Endometrial microvascular endothelial cells (primary cell): ENCODE measurements around the gene DGKD. TPM values are rescaled to one million over a fixed set of nuclear protein-coding genes. Genes with fewer than 3 reads are reported as not detected.

ENCODE experiments used
- in situ Hi-C: cut with HindIII; loops from 2 replicates; pipeline ENCODE4 v1.10.0; 2017; ENCODE audit warnings: low sequenced_read_pairs, low pct_unique_long_range_greater_than_20kb; ENCODE audit errors: inconsistent ontology term
- total RNA-seq: library from RNA; depleted of rRNA; stranded (reverse); fragments of >200 nt; gene quantifications from one replicate; pipeline ENCODE4 v1.2.3, GENCODE V29; 2015; ENCODE audit errors: inconsistent ontology term

The DGKD gene
- total RNA-seq, 1 donor from 2014 or later, result 4.7 TPM

DNA sequence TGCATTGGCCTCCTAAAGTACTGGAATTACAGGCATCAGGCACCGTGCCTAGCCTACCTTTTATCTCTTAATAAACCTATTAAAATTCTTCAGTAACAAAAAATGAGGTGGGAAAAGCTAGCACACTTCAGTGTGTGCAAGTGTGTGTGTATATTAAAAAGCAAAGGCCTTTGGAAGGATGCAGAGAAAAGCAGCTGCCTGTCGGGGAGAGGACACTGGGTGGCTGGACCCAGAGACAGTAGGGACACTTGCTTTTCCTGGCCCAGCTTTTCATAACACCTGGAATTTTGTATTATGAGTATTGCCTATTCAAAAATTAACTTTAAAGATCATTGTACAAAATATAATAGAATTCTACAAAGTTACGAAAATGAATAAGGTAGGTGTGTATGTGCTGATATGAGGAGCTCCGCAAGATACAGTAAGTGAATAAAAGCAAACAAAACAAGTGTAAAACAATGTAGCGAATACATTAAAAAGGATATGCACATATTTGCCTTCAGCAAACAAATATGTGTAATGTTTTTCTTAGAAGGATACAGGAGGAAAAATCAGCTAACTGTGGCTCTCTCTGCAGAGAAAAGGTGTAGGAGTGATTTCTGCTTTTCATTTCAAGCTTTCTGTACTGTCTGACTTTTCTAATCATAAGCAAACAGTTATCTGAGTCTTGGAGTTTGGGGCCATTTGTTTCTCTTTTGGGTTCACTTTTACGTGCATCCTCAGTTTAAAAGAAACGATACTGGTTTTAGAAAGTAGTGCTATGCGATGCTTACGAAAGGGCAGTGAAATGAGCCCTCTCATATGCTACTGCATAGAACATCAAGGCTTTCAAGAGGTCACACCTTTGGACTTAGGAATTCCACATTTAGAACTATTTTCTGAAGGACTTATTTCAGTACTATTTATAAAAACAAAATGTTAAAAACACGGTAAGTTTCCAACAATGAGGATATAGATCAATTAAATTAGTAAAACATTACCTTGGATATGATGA lies 141.5 kb downstream of the DGKD start:
- in situ Hi-C loops, result no loop called here

DNA sequence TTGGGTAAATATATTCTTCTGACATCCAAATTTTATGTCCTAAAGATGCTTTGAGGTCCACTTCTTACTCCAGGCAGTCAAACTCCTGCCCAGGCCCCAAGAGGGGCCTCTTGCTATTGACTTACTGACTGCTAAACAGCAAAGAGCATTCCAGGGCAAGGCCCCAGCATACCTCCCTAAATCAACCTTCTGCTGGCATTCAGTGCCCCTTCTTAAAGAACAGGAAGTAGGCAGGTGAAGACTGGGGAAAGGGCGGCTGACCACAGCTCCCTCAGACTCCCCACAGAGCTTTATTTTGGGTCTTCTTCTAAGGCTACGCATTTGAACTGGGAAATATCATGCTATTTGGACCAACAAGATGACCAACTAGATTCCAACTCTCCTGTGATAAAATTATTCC lies 143.4 kb downstream of the DGKD start:
- in situ Hi-C loops, result no loop called here

DNA sequence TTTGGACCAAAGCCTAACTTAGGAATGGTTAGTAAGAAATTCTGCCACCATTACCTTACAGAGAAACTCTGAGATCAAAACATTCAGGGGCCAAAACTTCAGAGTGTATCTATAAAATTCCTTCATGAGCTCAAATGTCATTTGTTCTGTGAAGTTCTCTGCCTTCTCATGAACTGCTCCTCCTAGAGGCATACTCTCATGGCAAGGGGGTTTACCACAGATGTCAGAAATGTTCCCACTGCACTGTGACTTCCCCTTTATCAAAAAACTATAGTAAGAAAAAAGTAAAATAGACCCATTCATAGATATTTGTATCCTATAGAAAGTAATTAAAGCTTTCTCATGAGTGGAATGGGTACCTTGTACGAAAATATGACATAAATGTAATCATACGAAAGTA lies 143.8 kb downstream of the DGKD start:
- in situ Hi-C loops, result no loop called here

DNA sequence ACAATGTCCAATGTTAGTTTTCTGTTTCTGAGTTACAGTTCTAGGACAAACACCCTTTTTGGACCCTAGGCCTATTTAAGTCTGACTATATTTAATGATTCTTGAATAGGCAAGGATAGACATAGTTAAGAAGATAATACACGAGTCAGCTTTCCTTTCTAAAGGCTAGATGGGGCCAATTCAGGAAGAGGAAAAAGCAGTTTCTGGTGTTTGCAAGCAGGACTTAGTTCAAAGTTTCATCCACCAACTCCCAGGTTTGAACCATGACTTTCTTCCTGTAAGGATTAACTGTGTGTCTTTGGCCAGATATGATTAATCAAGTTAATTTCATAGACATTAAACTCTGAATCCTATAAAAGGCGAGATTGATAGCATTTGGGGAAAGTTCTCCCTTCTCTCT lies 145.6 kb downstream of the DGKD start:
- in situ Hi-C loops, result no loop called here

DNA sequence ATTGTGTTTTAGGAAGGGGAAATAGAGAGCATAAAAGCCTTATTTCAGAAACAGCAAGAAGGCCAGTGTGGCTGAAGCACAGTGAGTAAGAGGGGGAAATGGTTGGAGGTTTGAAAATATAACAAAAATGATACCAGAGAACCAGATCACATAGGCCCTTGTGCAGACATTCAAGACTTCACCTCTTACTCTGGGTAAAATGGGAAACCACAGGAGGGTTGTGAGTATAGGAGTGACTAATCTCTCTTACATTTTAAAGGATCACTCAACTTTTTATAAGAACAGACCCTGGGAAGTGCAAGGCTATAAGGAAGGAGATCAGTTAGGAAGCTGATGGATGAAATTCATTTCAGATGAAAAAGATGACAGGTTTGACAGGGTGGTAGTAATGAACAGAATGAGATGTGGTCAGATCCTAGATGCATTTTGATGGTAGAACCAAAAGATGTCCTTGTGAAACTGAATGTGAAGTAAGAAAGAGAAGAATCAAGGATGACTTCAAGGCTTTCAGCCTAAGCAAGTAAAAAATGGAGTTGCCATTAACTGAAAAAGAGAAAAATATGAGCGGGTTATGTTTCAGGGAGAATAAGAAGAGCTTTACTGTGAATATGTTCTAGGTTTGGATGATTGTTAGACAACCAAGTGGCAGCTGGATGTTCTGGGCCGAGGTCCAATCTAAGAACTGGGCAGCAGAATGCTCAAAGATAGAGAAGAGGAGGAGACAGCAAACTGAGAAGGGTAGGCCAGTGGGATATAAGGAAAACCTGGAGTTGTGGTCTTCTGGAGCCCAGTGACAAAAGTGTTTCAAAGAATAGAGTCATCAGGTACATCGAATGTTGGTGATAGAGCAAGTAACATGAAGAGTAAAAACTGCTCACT lies 147.1 kb downstream of the DGKD start:
- in situ Hi-C loops, result no loop called here

DNA sequence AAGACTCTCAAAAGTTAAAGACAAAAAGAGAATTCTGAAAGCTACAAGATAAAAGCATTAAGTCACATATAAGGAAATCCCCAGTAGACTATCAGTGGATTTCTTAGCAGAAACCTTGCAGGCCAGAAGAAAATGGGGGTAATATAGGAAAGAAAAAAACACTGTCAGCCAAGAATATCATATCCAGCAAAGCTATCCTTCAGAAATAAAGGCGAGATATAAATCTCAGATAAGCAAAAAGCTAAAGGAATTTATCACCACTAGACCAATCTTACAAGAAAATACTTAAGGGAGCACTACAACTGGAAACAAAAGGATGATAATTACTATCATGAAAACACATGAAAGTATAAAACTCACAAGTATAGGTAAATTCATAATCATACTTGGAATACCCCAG lies 149.2 kb downstream of the DGKD start:
- in situ Hi-C loops, result no loop called here

DNA sequence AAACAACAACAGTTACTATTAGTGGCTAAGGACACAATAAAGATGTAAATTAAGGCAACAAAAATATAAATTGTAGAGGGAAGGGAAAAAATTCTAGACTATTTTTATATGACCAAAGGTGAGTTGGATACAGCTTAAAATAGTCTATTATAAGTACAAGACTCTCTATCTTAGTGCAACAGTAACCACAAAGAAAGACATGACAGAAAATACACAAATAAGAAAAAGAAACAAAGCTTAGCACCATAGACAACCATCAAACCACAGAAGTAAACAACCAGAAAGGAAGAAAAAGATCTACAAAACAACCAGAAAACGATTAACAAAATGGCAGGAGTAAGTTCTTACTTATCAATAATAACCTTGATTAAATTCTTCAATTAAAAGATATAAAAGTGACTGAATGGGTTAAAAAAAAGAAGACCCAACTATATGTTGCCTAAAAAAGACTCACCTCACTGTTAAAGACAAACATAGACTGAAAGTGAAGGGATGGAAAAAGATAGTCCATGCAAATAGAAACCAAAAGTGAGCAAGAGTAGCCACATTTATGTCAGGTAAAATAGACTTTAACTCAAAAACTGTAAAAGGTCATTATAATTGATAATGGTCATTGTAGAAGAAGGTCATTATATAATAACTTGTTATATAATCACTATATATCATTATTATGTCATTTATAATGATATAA lies 149.8 kb downstream of the DGKD start:
- in situ Hi-C loops, result no loop called here

DNA sequence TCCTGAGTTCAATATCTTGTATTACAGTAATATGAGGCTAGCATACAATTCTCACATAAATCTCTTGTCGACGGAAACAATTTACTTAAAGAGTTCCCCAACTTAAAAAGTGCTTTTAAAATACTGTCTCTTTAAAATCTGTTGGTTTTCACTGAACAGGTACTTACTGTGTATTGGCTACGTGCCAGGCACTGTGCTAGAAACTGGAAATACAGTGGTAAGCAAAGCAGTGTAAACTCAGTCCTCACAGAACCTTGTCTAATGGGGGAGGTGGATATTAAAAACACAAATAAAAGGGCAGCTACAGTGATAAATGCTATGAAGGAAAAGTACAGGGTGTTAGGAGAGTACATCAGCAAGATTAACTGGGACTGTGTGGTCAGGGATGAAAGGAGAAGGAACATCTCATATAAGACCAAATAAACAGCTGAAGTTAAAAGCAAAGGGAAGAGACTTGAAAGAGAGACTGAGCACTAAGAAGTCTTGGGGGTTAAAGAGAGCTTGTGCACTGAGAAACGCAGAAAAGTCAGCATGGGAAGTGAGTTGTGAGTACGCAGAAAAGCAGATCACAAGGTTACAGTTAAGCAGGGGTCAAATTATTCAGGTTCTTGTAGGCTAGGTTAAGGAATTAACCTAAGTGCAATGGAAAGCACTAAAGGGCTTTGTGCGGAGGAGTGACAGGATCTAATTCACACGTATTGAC lies 159.8 kb downstream of the DGKD start:
- in situ Hi-C loops, result no loop called here

DNA sequence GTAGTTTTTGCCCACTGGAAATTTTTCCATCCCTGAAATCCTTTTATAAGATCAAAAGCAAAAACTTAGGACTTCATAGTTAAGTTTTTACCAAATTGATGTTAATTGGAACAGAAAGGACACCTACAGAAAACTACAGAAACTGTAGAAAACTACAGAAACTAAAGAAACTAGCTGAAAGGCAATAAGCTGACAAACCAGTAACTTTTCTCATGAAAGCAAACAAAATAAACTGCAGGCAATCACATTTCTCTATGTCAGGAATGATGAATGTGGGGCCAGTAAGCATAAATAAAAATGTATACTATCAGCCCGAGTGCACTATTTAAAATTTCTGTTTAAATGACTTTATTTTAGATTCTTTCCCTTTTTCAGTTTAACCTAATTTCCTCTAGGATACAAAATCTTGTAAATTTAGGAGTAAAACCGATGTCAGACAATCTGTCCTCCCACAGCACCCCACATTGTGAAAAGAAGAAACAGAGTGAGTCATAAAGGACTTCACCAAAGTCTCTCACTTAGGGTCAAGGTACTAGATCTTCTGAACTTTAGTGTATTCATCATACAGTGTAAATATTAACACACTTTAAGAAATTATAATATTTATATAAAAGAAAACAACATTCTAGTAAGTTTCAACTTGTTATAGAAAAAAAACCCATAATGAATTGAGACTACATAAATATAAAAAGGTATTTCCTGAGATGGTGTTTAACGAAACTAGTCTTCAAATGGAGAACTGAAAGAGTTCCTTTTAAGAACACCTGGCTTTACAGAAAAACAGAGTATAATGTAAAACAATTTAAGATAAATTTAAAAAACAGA lies 165.7 kb downstream of the DGKD start:
- in situ Hi-C loops, result no loop called here

Other genes starting within 250 kb of the DGKD start
- gene ATG16L1, start 102.8 kb upstream of the DGKD start, total RNA-seq, result 25.6 TPM
- gene SAG, start 46.7 kb upstream of the DGKD start, total RNA-seq, result not detected
- 22.3 TPM for gene USP40, start 212.3 kb downstream of the DGKD start, total RNA-seq